ENCODE data around the gene KHDC3L. TPM values are rescaled to one million over a fixed set of nuclear protein-coding genes. Genes with fewer than 3 reads are reported as not detected.

KHDC3L gene, protein sequence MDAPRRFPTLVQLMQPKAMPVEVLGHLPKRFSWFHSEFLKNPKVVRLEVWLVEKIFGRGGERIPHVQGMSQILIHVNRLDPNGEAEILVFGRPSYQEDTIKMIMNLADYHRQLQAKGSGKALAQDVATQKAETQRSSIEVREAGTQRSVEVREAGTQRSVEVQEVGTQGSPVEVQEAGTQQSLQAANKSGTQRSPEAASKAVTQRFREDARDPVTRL
- not detected in 2 replicates for total RNA-seq

GRCh38 chr6:73362358-73362757 lies at the start of gene KHDC3L:
Gene KHDC3L, plus strand, starts transcription at chr6:73362658. Its CDS starts 72 bp downstream, at chr6:73362730.

GRCh38 chr6:73353636-73354593 lies 8.5 kb upstream of the KHDC3L start, which contains the start of gene DPPA5:
Gene DPPA5, minus strand, starts transcription at chr6:73354276. Its CDS starts 51 bp downstream, at chr6:73354225.

DNA sequence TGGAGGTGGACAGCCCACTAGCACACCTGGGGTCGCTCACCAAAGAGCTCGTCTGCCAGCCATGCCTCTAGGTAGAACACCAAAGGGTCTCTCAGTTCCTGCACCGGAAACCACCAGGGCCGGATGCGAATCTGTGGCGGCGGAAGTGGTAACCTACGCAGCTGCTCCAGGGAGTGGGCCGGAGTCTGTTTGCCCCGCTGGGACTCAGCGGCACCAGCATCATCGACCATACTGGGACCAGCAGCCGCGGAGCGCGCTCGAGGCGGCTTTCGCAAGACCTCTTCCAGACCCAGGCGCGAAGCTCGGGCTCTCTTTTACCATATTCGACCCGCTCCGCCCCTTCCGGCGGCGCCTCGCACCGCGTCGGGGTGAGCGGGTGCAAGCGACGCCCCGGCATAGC lies 7.1 kb downstream of the KHDC3L start, which contains the start of gene OOEP:
Gene OOEP (minus strand): TSS at position 335 of the 400 bp plus-strand sequence. CDS start 105 bp downstream, at position 230.

GRCh38 chr6:73394577-73395354 lies 32.3 kb downstream of the KHDC3L start, which contains the start of gene DDX43:
Gene DDX43, plus strand, starts transcription at chr6:73394828. Its CDS starts 78 bp downstream, at chr6:73394906.

Other genes with a start within 250 kb of the KHDC3L start
- not detected in 2 replicates for gene KHDC1L, start 137.2 kb upstream of the KHDC3L start, total RNA-seq
- gene KHDC1, start 99.5 kb upstream of the KHDC3L start, total RNA-seq: 0.72 and 0.85 TPM in 2 replicates
- not detected in 2 replicates for gene DPPA5, start 8.4 kb upstream of the KHDC3L start, total RNA-seq
- not detected in 2 replicates for gene OOEP, start 7.2 kb downstream of the KHDC3L start, total RNA-seq
- gene DDX43, start 32.2 kb downstream of the KHDC3L start, total RNA-seq: 0.75 and 1.1 TPM in 2 replicates
- gene CGAS, start 89.6 kb downstream of the KHDC3L start, total RNA-seq: 4.6 and 5.7 TPM in 2 replicates
- 19.2 and 27.9 TPM in 2 replicates for gene MTO1, start 99.1 kb downstream of the KHDC3L start, total RNA-seq
- 23,074 and 25,321 TPM in 2 replicates for gene EEF1A1, start 158.4 kb downstream of the KHDC3L start, total RNA-seq

All from endothelial cell of coronary artery (primary cell).